NCI-H526 (cell line): ENCODE data around the gene LAMB1.

Source experiments
- DNase-seq, 2 experiments: peaks; one replicate each; lab custom pipeline; 2025; lab: John Stamatoyannopoulos, UW

Gene LAMB1

GRCh38 chr7:108017776-108018151 lies 14.8 kb upstream of the LAMB1 start:
- DNase-seq = no peak

DNA sequence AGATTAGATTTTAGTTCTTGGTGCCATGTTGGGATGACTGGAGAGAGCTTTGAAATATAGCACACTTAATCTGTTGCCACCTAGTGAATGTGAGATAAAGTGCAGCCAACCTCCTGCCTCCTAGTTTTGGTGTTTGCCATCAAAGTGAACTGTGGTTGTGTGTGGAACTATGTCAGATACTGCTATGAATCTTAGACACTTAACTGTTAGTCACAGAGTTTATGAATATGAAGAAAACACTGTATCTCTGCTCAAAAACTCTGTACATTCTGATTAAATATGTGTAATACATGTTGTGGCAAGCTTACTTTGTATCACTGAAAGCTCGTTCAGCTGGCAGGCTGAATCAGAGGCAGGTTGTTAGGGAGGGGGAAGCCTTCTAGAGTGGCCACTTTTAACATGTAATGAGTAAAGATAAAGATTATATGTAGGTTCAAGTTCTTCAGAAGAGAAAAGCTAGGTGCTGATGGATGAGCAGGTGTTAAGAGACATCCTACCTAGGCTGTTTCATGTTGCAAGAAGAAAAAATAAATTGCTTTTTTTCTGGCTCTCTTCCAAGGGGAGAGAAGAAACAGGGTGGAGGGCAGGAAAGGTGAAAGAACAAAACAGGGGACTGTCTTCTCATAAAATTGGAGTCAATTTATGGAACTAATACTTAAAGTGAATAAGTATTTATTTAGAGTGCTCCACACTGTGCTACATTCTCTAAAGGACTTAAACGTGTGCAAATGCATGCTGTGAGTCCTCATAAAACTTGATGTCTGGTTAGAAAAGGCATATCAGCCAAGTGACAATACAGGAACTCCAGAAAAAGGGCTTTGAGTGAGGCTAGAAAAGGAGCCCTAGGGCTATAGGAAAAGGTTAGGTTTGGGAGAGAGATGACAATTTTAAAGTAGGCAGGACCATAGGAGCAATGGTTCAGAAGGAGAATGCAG lies 14.1 kb upstream of the LAMB1 start:
- peak in 1 of 2 experiments; percentile 40 for DNase-seq

GRCh38 chr7:108015740-108016139 lies 12.8 kb upstream of the LAMB1 start:
- DNase-seq = no peak

GRCh38 chr7:108014747-108015682 lies 12.1 kb upstream of the LAMB1 start:
- no peak for DNase-seq

DNA sequence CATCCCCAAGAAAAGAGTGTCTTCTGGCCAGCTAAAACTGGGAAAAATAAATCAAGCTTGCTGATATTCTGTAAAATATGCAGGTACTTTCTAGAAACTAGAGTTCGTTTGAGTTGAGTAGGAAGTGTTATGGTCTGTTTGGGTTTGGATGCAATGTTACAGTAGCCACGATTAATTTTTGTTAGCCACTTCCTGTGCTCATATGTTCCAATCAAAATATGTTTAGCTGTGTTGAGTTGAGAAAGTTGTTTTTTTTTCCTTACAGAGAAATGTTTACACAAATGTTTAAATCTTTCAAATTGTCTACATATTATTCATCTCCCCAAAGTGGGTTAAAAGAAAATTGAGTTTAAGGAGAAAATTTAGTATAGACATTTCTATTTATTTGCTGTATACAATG lies 11.3 kb upstream of the LAMB1 start:
- DNase-seq = no peak

DNA sequence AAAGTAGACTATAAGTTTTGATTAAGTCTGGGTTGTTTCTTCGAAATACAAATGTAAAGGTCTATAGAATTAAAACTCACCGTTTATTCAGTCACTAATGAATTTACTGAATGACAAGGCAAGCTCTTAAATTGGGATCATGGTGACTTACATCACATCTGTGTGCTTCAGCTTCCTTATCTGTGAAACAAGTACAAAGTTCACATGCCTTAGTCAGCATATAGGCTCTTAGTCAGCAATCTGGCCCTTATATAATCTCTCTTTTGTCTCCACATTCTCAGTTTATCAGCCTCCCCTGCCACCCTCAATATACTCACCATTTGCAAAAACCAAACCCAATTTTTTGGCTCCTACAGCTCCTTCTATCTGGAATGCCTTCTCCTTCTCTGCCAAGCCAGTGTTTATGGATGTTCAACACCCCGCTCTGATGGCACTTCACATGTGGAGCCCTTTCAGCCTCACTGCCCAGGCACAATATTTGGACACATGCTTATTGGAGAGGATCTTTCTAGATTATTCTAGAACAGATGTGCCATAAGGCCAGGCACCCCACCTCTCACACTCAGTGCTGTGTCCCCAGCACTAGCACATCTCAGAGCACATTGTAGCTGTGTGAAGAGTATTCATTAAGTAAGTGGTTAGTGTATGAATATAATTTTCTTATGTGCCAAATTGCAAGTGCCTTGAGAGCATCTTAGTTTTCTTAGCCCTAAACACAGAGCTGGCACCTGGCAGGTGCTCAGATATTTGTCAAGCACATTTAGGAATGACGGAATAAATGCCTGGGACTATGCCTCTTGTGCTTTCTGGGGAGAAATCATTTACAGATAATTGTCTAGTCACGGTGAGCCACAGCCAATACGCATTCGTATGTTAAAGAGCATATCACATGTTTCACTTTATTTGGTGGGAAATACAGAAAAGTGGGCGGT lies 9.8 kb upstream of the LAMB1 start:
- no peak for DNase-seq

GRCh38 chr7:108010377-108010776 lies 7.4 kb upstream of the LAMB1 start:
- no peak for DNase-seq

DNA sequence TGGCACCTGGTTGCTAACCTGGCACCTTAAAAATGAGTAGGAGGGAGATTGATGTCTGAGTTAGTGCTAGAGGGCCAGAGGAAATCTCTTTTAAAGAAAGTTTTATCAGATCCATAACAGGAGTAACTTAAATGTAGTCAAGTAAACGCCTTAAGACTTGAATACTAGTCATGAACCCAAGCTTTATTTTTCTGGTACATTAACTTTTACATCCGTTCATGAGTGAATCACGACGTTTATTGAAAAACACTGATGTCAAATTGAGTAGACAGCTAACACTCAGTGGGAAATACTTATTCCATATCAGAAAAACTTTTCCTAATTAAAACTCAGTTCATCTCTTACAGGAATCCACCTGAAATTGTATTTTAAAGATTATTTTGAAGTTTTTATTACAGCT lies 6.9 kb upstream of the LAMB1 start:
- DNase-seq = no peak

GRCh38 chr7:108008827-108009226 lies 5.9 kb upstream of the LAMB1 start:
- no peak for DNase-seq

DNA sequence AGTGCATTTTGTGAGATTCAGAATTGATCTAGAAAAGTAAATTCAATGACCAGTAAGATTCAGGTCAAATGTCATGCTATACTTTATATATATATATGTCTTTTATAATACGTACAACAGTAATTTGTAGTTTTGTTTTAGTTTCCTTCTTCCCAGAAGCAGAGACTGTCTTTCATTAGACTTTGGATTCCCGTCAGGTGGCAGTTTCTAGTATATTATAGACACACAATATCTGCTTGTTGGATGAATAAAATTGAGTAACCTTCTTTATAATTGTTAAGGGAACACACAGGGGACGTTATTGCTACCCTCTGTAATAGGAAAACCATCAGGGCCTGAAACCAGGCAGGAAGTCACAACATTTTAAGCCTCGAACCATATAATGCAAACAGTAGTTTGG lies 5.3 kb upstream of the LAMB1 start:
- no peak for DNase-seq

- no peak for DNase-seq
Measured at GRCh38 chr7:108007762-108008161, 4.8 kb upstream of the LAMB1 start.

GRCh38 chr7:108007261-108007660 lies 4.3 kb upstream of the LAMB1 start:
- DNase-seq = no peak

DNA sequence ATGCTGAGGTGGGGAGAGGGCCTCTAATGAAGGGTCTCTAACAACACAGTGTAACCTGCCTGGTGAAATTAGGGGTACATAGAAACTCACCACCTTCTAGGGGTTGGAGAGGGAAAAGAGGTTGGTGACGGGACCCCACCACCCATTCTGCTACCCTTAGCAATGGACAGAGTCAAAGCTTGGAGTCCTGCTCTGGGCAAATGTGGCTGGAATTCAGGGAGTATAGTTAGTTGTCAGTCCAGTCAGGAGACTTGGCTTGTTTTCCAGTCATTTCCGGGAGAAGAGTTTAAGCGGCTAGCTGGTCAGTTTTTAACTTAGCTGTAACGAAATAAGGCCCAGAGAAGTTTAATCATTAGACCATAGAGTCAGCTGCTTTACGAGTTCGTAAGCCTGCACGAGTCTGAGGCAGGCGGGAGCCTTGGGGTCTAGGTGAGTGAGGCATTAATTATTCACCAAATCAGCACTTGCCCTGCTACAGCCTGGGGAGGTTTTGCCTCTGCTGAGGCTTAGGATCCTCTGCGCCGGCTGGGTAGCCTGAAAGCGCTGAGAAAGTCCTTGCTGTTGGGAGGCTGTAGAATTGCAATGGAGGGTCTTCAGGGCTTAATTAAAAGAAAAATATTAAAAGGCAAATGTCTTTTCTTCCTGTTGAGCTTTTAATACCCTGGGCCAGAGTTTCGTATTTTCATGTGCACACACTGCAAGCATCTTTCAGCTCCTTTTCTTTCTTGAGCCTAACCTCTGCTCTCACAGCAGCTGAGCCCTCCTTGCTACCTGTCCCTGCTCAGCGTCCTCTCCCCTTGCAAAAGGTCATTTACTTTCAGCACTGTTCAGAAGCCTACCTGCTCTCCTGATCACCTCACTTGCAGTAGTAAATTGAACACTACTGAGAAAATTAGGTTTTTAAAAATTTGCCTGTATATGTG lies 1.5 kb upstream of the LAMB1 start:
- DNase-seq = peak in 1 of 2 experiments; percentile 38

DNA sequence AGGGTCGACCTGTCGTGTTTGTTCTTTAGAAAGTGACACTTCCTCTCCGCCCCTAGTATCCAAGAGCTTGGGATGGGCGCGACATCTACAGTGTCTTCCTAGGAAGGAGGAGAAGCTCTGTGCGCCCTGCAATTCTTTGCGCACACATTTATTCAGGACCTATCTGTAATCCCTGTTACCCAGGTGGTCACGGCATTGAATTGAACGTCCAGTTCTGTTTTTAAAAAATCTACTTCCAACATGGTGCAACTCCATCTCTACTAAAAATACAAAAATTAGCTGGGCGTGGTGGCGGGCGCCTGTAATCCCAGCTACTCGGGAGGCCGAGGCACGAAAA lies 606 bp upstream of the LAMB1 start:
- DNase-seq = no peak

- peak in 1 of 2 experiments; percentile 76 for DNase-seq
Measured at GRCh38 chr7:108001764-108002725, 916 bp downstream of the LAMB1 start.

GRCh38 chr7:108000875-108001763 lies 1.8 kb downstream of the LAMB1 start:
- peak in 1 of 2 experiments; percentile 67 for DNase-seq

GRCh38 chr7:107999779-108000560 lies 3.0 kb downstream of the LAMB1 start:
- no peak for DNase-seq
